Osteocyte (in vitro differentiated cells): ENCODE data around the gene BMAL1. TPM values are rescaled to one million over a fixed set of nuclear protein-coding genes. Genes with fewer than 3 reads are reported as not detected.

ENCODE experiments used
- DNase-seq: peaks from one replicate; pipeline ENCODE4 v3.0.0; 2021; ENCODE audit warnings: mixed read lengths; ENCODE audit not compliant: unreplicated experiment; ENCODE audit errors: extremely low spot score
- H3K27ac Mint-ChIP-seq: one replicate; pipeline ENCODE4 v1.8.0; 2021; ENCODE audit warnings: mild to moderate bottlenecking, mixed read lengths; ENCODE audit not compliant: unreplicated experiment
- H3K27me3 Mint-ChIP-seq: one replicate; pipeline ENCODE4 v1.8.0; 2021; ENCODE audit warnings: mixed read lengths; ENCODE audit not compliant: unreplicated experiment
- H3K36me3 Mint-ChIP-seq: one replicate; pipeline ENCODE4 v1.8.0; 2021; ENCODE audit warnings: mixed read lengths; ENCODE audit not compliant: unreplicated experiment
- H3K4me1 Mint-ChIP-seq: one replicate; pipeline ENCODE4 v1.8.0; 2021; ENCODE audit warnings: mixed read lengths; ENCODE audit not compliant: unreplicated experiment
- H3K4me3 Mint-ChIP-seq: one replicate; pipeline ENCODE4 v1.8.0; 2021; ENCODE audit warnings: mild to moderate bottlenecking, moderate library complexity, mixed read lengths; ENCODE audit not compliant: unreplicated experiment
- H3K9me3 Mint-ChIP-seq: one replicate; pipeline ENCODE4 v1.8.0; 2021; ENCODE audit warnings: mixed read lengths; ENCODE audit not compliant: unreplicated experiment
- total RNA-seq: library from RNA; stranded (reverse); gene quantifications from 2 replicates; pipeline ENCODE4 v1.2.1, GENCODE V29; 2021
- TF ChIP-seq, protein P1 (sequence below): fragments of 200-600 bp; sonication (generic); IDR thresholded peaks from 2 replicates; pipeline ENCODE4 v1.5.0; 2021; ENCODE audit warnings: antibody characterized with exemption, mild to moderate bottlenecking, moderate library complexity

The BMAL1 gene
- total RNA-seq, 1 donor from 2014 or later, result 25.3 TPM

DNA sequence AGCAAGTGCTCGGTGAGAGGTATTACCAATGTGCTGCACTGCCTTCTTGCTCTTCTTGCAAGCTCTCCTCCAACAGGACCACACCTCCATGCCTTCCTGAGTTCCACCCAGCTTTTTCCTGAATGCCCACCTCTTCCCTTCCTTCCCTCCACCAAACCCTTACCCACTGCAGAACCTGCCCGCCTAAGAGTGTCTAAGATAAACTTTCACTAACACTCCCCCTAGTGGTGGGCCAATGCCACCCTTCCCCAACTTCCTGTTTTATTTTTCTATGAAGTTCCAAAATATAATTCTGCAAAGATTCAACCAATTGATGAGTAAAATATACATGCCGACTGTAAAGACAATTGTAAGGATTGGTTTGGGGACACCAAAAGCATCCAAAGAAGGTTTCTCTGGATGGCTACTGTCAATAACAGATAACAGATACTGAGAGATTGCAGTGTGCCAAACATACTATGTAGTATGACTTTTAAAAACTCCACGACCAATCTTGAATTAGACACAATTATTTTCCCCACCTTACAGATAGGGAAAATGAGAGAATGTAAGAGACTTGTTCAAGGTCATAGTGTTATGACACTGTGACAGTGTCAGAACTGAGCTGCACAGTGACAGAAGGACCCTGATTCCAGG is 38.6 kb upstream of the BMAL1 start:
- Mint-ChIP-seq H3K4me3 (no peak overlapping the region), H3K4me1 (no peaks in the 10 kb centered on the region), H3K27ac (no peak overlapping the region), H3K27me3 (peaks cover 4% of the 10 kb centered on the region), H3K36me3 (no peaks in the 10 kb centered on the region), H3K9me3 (no peaks in the 10 kb centered on the region)
- DNase-seq, result no peak
- TF ChIP-seq, protein P1, sequence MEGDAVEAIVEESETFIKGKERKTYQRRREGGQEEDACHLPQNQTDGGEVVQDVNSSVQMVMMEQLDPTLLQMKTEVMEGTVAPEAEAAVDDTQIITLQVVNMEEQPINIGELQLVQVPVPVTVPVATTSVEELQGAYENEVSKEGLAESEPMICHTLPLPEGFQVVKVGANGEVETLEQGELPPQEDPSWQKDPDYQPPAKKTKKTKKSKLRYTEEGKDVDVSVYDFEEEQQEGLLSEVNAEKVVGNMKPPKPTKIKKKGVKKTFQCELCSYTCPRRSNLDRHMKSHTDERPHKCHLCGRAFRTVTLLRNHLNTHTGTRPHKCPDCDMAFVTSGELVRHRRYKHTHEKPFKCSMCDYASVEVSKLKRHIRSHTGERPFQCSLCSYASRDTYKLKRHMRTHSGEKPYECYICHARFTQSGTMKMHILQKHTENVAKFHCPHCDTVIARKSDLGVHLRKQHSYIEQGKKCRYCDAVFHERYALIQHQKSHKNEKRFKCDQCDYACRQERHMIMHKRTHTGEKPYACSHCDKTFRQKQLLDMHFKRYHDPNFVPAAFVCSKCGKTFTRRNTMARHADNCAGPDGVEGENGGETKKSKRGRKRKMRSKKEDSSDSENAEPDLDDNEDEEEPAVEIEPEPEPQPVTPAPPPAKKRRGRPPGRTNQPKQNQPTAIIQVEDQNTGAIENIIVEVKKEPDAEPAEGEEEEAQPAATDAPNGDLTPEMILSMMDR, result peak; percentile 80

- H3K9me3 Mint-ChIP-seq, result no peaks in the 10 kb centered on the region
- H3K27me3 Mint-ChIP-seq, result peaks cover 17% of the 10 kb centered on the region
- no peaks in the 10 kb centered on the region for H3K4me1 Mint-ChIP-seq
- no peak for DNase-seq
- H3K27ac Mint-ChIP-seq, result no peak overlapping the region
- TF ChIP-seq, protein P1, result no peak
- H3K4me3 Mint-ChIP-seq, result no peak overlapping the region
- no peaks in the 10 kb centered on the region for H3K36me3 Mint-ChIP-seq
Observed at GRCh38 chr11:13242564-13242963, 35.0 kb upstream of the BMAL1 start.

GRCh38 chr11:13247606-13248296 is 29.8 kb upstream of the BMAL1 start:
- TF ChIP-seq, protein P1, result no peak
- peaks cover 10% of the 10 kb centered on the region for H3K4me1 Mint-ChIP-seq
- no peaks in the 10 kb centered on the region for H3K9me3 Mint-ChIP-seq
- H3K36me3 Mint-ChIP-seq, result no peaks in the 10 kb centered on the region
- no peak overlapping the region for H3K4me3 Mint-ChIP-seq
- no peak for DNase-seq
- peaks cover 15% of the 10 kb centered on the region for H3K27me3 Mint-ChIP-seq
- no peak overlapping the region for H3K27ac Mint-ChIP-seq

DNA sequence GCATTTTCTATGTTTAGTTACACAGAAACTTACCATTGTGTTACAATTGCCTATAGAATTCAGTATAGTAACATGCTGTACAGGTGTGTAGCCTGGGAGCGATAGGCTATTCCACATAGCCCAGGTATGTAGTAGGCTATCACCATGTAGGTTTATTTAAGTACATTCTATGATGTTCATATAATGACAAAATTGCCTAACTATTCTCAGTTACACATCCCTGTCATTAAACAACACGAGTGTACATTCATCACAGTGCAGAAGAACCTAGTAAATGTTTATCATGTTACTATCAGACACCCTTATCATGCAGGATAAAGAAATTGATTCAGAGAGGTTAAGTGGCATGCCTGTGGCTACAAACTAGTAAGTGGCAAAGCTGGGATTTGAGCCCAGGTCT is 28.4 kb upstream of the BMAL1 start:
- Mint-ChIP-seq H3K27me3 (peaks cover 15% of the 10 kb centered on the region), H3K9me3 (no peaks in the 10 kb centered on the region), H3K4me1 (peaks cover 10% of the 10 kb centered on the region), H3K27ac (no peak overlapping the region), H3K4me3 (no peak overlapping the region), H3K36me3 (no peaks in the 10 kb centered on the region)
- TF ChIP-seq, protein P1, result no peak
- no peak for DNase-seq

GRCh38 chr11:13249992-13250391 is 27.6 kb upstream of the BMAL1 start:
- Mint-ChIP-seq H3K4me1 (peaks cover 10% of the 10 kb centered on the region), H3K4me3 (no peak overlapping the region), H3K9me3 (no peaks in the 10 kb centered on the region), H3K36me3 (no peaks in the 10 kb centered on the region), H3K27ac (no peak overlapping the region), H3K27me3 (peaks cover 8% of the 10 kb centered on the region)
- TF ChIP-seq, protein P1, result peak; percentile 59
- DNase-seq, result no peak
